Osteoblast (primary cell): ENCODE data around the gene NCR2. TPM values are rescaled to one million over a fixed set of nuclear protein-coding genes. Genes with fewer than 3 reads are reported as not detected.

Experiments
- DNase-seq: peaks from one replicate; pipeline ENCODE4 v3.0.0; 2011; ENCODE audit warnings: low spot score, mixed read lengths; ENCODE audit not compliant: insufficient read length; ENCODE audit errors: missing footprints
- H2AFZ ChIP-seq: 2 replicates; pipeline ENCODE4 v1.6.0; 2011; ENCODE audit warnings: mild to moderate bottlenecking, low read length
- H3K27ac ChIP-seq: 2 replicates; pipeline ENCODE4 v1.5.1; 2011; ENCODE audit warnings: mild to moderate bottlenecking, low read depth, low read length, moderate library complexity
- H3K27me3 ChIP-seq: 2 replicates; pipeline ENCODE4 v1.6.0; 2012; ENCODE audit warnings: mild to moderate bottlenecking, control low read depth, inconsistent platforms, low read length, moderate library complexity; ENCODE audit not compliant: insufficient read depth
- H3K36me3 ChIP-seq: 2 replicates; pipeline ENCODE4 v1.5.1; 2011; ENCODE audit warnings: mild to moderate bottlenecking, low read length, control low read depth, moderate library complexity; ENCODE audit not compliant: insufficient read depth
- H3K4me1 ChIP-seq: 2 replicates; pipeline ENCODE4 v1.5.1; 2011; ENCODE audit warnings: mild to moderate bottlenecking, low read length, control low read depth, moderate library complexity; ENCODE audit not compliant: insufficient read depth
- H3K4me2 ChIP-seq: 2 replicates; pipeline ENCODE4 v1.6.0; 2011; ENCODE audit warnings: mild to moderate bottlenecking, low read length; ENCODE audit not compliant: insufficient read depth
- H3K4me3 ChIP-seq: fragments of 200-600 bp; sonication (generic); 3 replicates; pipeline ENCODE4 v1.5.1; 2012; ENCODE audit warnings: mild to moderate bottlenecking, low read length, inconsistent platforms; ENCODE audit not compliant: insufficient read depth
- H3K79me2 ChIP-seq: 2 replicates; pipeline ENCODE4 v1.6.0; 2012; ENCODE audit warnings: mild to moderate bottlenecking, low read length, control low read depth, inconsistent platforms; ENCODE audit not compliant: insufficient read depth
- H3K9me3 ChIP-seq: 2 replicates; pipeline ENCODE4 v1.5.1; 2011; ENCODE audit warnings: low read depth, low read length, control low read depth
- H4K20me1 ChIP-seq: 2 replicates; pipeline ENCODE4 v1.6.0; 2012; ENCODE audit warnings: mild to moderate bottlenecking, low read length, control low read depth; ENCODE audit not compliant: insufficient read depth
- total RNA-seq: library from RNA; depleted of rRNA; stranded (reverse); fragments of >200 nt; gene quantifications from 2 replicates; pipeline ENCODE4 v1.2.3, GENCODE V29; 2012
- TF ChIP-seq, protein P1 (sequence below): IDR thresholded peaks from 2 replicates; pipeline ENCODE4 v1.5.1; 2011; ENCODE audit warnings: mild to moderate bottlenecking, low read depth, low read length, moderate library complexity; ENCODE audit errors: extremely low read depth

The NCR2 gene
- total RNA-seq, 1 donor: not detected

DNA sequence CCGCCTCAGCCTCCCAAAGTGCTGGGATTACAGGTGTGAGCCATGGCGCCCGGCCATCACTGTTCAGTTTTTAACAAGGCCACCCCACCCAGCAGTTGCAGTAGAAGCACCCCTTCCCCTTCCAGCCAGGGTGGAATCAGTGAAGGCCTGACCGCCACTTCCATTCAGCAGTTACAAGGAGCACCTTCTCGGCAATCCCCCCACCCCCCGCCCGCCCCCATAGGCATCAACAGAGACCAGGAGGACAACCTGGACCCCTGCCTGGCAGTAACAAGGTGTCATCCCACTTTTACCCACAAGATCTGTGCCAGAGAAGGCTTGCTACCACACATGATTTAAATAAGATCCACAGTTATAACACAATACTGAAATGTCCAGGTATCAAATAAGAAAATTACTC is 23.1 kb downstream of the NCR2 start:
- no peak overlapping the region for H2AFZ ChIP-seq
- DNase-seq: no peak
- no peaks in the 10 kb centered on the region for H3K4me1 ChIP-seq
- H3K9me3 ChIP-seq: peaks cover 8% of the 10 kb centered on the region
- H3K27ac ChIP-seq: no peak overlapping the region
- no peaks in the 10 kb centered on the region for H4K20me1 ChIP-seq
- no peaks in the 10 kb centered on the region for H3K36me3 ChIP-seq
- H3K79me2 ChIP-seq: no peaks in the 10 kb centered on the region
- peaks cover 8% of the 10 kb centered on the region for H3K27me3 ChIP-seq
- no peak overlapping the region for H3K4me2 ChIP-seq
- TF ChIP-seq, protein P1, sequence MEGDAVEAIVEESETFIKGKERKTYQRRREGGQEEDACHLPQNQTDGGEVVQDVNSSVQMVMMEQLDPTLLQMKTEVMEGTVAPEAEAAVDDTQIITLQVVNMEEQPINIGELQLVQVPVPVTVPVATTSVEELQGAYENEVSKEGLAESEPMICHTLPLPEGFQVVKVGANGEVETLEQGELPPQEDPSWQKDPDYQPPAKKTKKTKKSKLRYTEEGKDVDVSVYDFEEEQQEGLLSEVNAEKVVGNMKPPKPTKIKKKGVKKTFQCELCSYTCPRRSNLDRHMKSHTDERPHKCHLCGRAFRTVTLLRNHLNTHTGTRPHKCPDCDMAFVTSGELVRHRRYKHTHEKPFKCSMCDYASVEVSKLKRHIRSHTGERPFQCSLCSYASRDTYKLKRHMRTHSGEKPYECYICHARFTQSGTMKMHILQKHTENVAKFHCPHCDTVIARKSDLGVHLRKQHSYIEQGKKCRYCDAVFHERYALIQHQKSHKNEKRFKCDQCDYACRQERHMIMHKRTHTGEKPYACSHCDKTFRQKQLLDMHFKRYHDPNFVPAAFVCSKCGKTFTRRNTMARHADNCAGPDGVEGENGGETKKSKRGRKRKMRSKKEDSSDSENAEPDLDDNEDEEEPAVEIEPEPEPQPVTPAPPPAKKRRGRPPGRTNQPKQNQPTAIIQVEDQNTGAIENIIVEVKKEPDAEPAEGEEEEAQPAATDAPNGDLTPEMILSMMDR: no peak
- no peak overlapping the region for H3K4me3 ChIP-seq

DNA sequence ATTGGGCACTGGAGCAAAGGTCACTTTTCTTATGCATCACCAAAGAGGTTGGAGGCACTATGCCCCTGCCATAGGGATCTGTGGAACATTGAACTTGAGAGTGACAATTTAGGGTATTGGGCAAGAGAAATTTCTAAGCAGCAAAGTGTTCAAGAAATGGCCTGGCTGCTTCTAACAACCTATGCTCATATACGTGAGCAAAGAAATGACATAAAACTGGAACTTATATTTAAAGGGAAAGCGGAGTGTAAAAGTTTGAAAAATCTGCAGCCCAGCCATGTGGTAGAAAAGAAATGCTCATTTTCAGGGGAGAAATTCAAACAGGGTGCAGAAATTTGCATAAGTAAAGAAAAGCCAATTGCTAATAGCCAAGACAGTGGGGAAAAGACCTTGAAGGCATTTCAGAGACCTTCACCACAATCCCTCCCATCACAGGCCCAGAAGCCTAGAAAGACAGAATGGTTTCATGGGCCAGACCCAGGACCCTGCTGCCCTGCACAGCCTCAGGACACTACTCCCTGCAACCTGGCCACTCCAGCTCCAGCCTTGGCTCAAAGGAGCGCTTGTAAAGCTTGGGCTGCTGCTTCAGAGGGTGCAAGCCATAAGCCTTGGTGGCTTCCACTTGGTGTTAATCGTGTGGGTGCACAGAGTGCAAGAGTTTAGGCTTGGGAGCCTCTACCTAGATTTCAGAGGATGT is 24.4 kb downstream of the NCR2 start:
- Histone ChIP-seq H3K27me3 (peaks cover 15% of the 10 kb centered on the region), H3K9me3 (peaks cover 8% of the 10 kb centered on the region), H3K4me2 (no peak overlapping the region), H4K20me1 (no peaks in the 10 kb centered on the region), H3K27ac (no peak overlapping the region), H3K4me3 (no peak overlapping the region), H2AFZ (no peak overlapping the region), H3K4me1 (no peaks in the 10 kb centered on the region), H3K79me2 (no peaks in the 10 kb centered on the region), H3K36me3 (no peaks in the 10 kb centered on the region)
- TF ChIP-seq, protein P1: no peak
- no peak for DNase-seq

DNA sequence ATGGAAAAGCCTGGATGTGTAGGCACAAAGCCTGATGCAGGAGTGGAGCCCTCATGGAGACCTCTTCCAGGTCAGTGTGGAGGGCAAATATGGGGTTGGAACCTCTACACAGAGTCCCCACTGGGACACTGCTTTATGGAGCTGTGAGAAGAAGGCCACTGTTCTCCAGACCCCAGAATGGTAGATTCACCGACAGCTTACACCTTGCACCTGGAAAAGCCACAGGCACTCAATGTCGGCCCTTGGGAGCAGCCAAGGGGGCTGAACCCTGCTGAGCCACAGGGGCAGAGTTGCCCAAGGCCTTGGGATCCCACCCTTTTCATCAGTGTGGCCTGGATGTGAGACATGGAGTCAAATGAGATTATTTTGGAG is 24.9 kb downstream of the NCR2 start:
- no peaks in the 10 kb centered on the region for H3K4me1 ChIP-seq
- TF ChIP-seq, protein P1: no peak

DNA sequence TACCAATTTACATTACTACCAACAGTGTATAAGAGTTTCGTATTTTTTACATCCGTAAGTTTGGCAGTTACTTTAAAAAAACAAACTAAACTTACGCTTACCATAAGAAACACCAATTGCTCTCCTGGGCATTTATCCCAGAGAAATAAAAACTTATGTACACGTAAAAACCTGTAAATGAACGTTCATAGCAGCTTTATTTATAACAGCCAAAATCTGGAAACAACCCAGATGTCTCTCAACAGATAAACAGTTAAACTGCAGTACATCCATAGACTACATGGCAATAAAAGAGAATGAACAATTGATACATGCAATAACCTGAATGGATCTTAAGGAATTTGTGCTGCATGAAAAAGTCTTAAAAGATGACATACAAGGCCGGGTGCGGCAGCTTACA is 30.7 kb downstream of the NCR2 start:
- Histone ChIP-seq H3K4me2 (no peak overlapping the region), H3K27ac (no peak overlapping the region), H3K36me3 (no peaks in the 10 kb centered on the region), H2AFZ (no peak overlapping the region), H3K79me2 (no peaks in the 10 kb centered on the region), H3K4me1 (no peaks in the 10 kb centered on the region), H3K27me3 (peaks cover 20% of the 10 kb centered on the region), H4K20me1 (no peaks in the 10 kb centered on the region), H3K4me3 (no peak overlapping the region), H3K9me3 (no peaks in the 10 kb centered on the region)
- TF ChIP-seq, protein P1: no peak
- no peak for DNase-seq

More for the DNA sequence above, 24.9 kb downstream of the NCR2 start:
- peaks cover 15% of the 10 kb centered on the region for H3K27me3 ChIP-seq
- H3K4me3 ChIP-seq: no peak overlapping the region
- H2AFZ ChIP-seq: no peak overlapping the region
- peaks cover 8% of the 10 kb centered on the region for H3K9me3 ChIP-seq
- no peak for DNase-seq
- H3K79me2 ChIP-seq: no peaks in the 10 kb centered on the region
- no peak overlapping the region for H3K27ac ChIP-seq
- H3K4me2 ChIP-seq: no peak overlapping the region
- H4K20me1 ChIP-seq: no peaks in the 10 kb centered on the region
- no peaks in the 10 kb centered on the region for H3K36me3 ChIP-seq
